ENCODE results near the gene COL1A1. TPM values are rescaled to one million over a fixed set of nuclear protein-coding genes. Genes with fewer than 3 reads are reported as not detected.
A peak's percentile ranks its signal among the peaks of the same experiment; 100 is the strongest.

Gene COL1A1
- total and polyA plus RNA-seq, 4 donors, result 586 to 2,315 (median 1,292) TPM

DNA sequence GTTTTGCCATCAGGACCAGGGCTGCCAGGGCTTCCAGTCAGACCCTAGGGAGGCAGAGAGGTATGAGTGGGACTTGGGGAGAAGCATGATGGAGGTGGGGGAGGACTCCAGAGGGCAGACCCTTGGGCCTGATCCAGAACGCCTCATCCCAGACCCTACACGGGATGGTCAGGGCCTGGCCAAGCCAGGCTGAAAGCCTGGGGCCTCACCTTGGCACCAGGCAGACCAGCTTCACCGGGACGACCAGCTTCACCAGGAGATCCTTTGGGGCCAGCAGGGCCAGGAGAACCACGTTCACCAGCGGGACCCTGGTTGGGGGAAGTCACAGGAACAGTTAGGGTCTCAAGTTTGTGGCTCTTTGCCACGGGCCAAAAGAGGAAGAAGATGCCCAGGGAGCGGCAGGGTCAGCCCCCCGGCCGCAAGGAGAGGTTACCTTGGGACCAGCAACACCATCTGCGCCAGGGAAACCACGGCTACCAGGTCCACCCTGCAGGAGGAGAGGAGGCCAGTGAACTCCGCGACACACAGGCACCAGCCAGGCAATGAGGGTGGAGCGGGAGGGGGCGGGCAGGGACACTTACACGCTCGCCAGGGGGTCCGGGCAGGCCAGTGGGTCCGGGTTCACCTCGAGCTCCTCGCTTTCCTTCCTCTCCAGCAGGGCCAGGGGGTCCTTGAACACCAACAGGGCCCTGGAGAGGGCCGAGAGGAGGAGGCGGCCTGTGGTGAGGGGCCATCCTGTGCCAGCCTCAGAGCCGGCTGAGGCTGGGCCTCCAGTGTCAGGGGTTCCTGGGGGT lies 7.1 kb downstream of the COL1A1 start:
- Histone ChIP-seq H3K27me3 (ENCODE audit: control insufficient read depth, insufficient read depth, low read length) (peaks cover 4% of the 10 kb centered on the region), H3K4me3 (ENCODE audit: low read depth, low read length) (no peak overlapping the region), H3K4me1 (ENCODE audit: control insufficient read depth, insufficient read depth, low read length) (peaks cover 7% of the 10 kb centered on the region), H3K27ac (ENCODE audit: low read depth, low read length) (peak overlapping the region; percentile 93), H3K9me3 (ENCODE audit: control insufficient read depth, insufficient read depth, low read length) (no peaks in the 10 kb centered on the region), H3K36me3 (ENCODE audit: control insufficient read depth, insufficient read depth, low read length) (no peaks in the 10 kb centered on the region)
- 84% methylated on average over 21 of the region's 25 CpGs for WGBS (ENCODE audit: insufficient coverage)
- DNase-seq (ENCODE audit: low read depth in 4 of 6, low spot score in 6 of 6), result no peak

GRCh38 chr17:50192618-50193291 lies 8.7 kb downstream of the COL1A1 start:
- WGBS (ENCODE audit: insufficient coverage), result 85% methylated on average over 16 of the region's 16 CpGs
- Histone ChIP-seq H3K36me3 (ENCODE audit: control insufficient read depth, insufficient read depth, low read length) (no peaks in the 10 kb centered on the region), H3K4me1 (ENCODE audit: control insufficient read depth, insufficient read depth, low read length) (peaks cover 7% of the 10 kb centered on the region), H3K27me3 (ENCODE audit: control insufficient read depth, insufficient read depth, low read length) (no peaks in the 10 kb centered on the region), H3K27ac (ENCODE audit: low read depth, low read length) (peak overlapping the region; percentile 52), H3K9me3 (ENCODE audit: control insufficient read depth, insufficient read depth, low read length) (no peaks in the 10 kb centered on the region), H3K4me3 (ENCODE audit: low read depth, low read length) (no peak overlapping the region)
- no peak for DNase-seq (ENCODE audit: low read depth in 4 of 6, low spot score in 6 of 6)

- Histone ChIP-seq H3K9me3 (ENCODE audit: control insufficient read depth, insufficient read depth, low read length) (no peaks in the 10 kb centered on the region), H3K27ac (ENCODE audit: low read depth, low read length) (peak overlapping the region; percentile 64), H3K4me3 (ENCODE audit: low read depth, low read length) (no peak overlapping the region), H3K4me1 (ENCODE audit: control insufficient read depth, insufficient read depth, low read length) (peaks cover 7% of the 10 kb centered on the region), H3K27me3 (ENCODE audit: control insufficient read depth, insufficient read depth, low read length) (no peaks in the 10 kb centered on the region), H3K36me3 (ENCODE audit: control insufficient read depth, insufficient read depth, low read length) (no peaks in the 10 kb centered on the region)
- DNase-seq (ENCODE audit: low read depth in 4 of 6, low spot score in 6 of 6), result no peak
- 92% methylated on average over 2 of the region's 4 CpGs for WGBS (ENCODE audit: insufficient coverage)
These were observed 9.2 kb downstream of the COL1A1 start for GRCh38 chr17:50192144-50192617.

DNA sequence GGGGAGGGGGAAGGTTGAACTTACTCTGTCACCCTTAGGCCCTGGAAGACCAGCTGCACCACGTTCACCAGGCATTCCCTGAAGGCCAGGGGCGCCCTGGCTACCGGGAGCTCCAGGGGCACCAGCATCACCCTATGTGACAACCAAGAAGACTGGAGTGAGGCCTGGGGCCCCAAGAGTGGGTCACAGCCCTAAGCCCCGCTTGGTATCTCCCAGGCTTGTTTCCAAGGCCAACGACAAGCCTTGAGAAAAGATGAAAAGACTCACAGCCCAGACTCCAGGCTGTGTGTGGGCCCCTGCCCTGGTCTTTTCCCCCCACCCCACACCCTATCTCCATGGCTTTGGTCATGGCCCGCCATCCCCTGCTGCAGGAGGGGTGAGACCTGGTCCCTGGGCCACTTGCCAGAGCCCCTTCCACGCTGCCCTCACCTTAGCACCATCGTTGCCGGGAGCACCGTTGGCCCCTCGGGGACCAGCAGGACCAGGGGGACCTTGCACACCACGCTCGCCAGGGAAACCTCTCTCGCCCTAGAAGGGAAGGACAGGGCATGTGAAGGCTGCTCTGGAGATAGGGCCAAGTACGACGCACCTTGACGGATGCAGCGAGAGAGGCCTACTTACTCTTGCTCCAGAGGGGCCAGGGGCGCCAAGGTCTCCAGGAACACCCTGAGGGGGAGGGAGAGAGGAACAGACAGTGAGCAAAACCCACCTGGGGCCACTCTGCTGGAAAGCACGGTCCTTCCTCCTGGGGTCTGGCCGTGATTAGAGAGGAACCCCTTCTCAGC lies 9.9 kb downstream of the COL1A1 start:
- WGBS (ENCODE audit: insufficient coverage), result 78% methylated on average over 15 of the region's 21 CpGs
- Histone ChIP-seq H3K4me1 (ENCODE audit: control insufficient read depth, insufficient read depth, low read length) (peaks cover 3% of the 10 kb centered on the region), H3K27ac (ENCODE audit: low read depth, low read length) (peak overlapping the region; percentile 64), H3K4me3 (ENCODE audit: low read depth, low read length) (no peak overlapping the region), H3K36me3 (ENCODE audit: control insufficient read depth, insufficient read depth, low read length) (no peaks in the 10 kb centered on the region), H3K9me3 (ENCODE audit: control insufficient read depth, insufficient read depth, low read length) (no peaks in the 10 kb centered on the region), H3K27me3 (ENCODE audit: control insufficient read depth, insufficient read depth, low read length) (no peaks in the 10 kb centered on the region)
- no peak for DNase-seq (ENCODE audit: low read depth in 4 of 6, low spot score in 6 of 6)

DNA sequence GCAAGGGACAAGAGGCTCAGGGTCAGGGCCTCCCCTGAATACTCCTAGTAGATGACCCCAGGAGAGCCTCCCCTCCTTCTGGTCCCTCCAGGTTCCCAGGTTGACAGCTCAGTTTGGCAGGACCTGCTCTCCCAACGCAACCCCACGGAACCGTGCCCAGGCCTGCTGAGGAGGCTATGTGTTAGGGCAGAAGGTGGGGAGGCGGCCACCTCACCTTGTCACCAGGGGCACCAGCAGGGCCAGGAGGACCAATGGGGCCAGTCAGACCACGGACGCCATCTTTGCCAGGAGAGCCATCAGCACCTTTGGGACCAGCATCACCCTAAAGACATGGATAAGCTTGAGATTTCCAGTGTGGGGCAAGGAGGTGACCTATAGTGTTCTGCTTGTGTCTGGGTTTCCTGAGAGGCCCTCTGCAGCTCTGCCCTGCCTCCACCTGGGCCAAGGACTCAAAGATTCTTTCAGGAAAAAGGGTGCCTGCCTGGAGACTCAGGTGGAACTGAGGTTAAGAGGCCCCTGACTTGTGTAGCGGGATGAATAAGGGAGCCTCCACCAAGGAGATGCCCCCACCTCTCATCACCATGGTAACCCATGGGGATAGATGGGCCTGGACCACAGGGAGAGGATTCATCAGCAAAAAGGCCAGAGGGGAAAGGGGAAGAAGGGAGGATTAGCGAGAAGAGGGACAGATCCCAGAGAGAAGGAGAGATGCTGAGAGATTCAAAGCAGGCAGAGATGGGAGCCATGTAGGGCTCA lies 10.7 kb downstream of the COL1A1 start:
- no peaks in the 10 kb centered on the region for H3K9me3 ChIP-seq (ENCODE audit: control insufficient read depth, insufficient read depth, low read length)
- H3K27me3 ChIP-seq (ENCODE audit: control insufficient read depth, insufficient read depth, low read length), result no peaks in the 10 kb centered on the region
- peaks cover under 1% of the 10 kb centered on the region for H3K36me3 ChIP-seq (ENCODE audit: control insufficient read depth, insufficient read depth, low read length)
- H3K4me3 ChIP-seq (ENCODE audit: low read depth, low read length), result no peak overlapping the region
- WGBS (ENCODE audit: insufficient coverage), result 85% methylated on average over 7 of the region's 8 CpGs
- peak overlapping the region; percentile 64 for H3K27ac ChIP-seq (ENCODE audit: low read depth, low read length)
- no peak for DNase-seq (ENCODE audit: low read depth in 4 of 6, low spot score in 6 of 6)
- peaks cover 6% of the 10 kb centered on the region for H3K4me1 ChIP-seq (ENCODE audit: control insufficient read depth, insufficient read depth, low read length)

GRCh38 chr17:50190293-50190602 lies 11.2 kb downstream of the COL1A1 start:
- Histone ChIP-seq H3K27me3 (ENCODE audit: control insufficient read depth, insufficient read depth, low read length) (no peaks in the 10 kb centered on the region), H3K27ac (ENCODE audit: low read depth, low read length) (peak overlapping the region; percentile 64), H3K4me3 (ENCODE audit: low read depth, low read length) (no peak overlapping the region), H3K4me1 (ENCODE audit: control insufficient read depth, insufficient read depth, low read length) (peaks cover 7% of the 10 kb centered on the region), H3K36me3 (ENCODE audit: control insufficient read depth, insufficient read depth, low read length) (peaks cover 3% of the 10 kb centered on the region), H3K9me3 (ENCODE audit: control insufficient read depth, insufficient read depth, low read length) (no peaks in the 10 kb centered on the region)
- 84% methylated on average over 8 of the region's 8 CpGs for WGBS (ENCODE audit: insufficient coverage)
- no peak for DNase-seq (ENCODE audit: low read depth in 4 of 6, low spot score in 6 of 6)

GRCh38 chr17:50189550-50190292 lies 11.7 kb downstream of the COL1A1 start:
- Histone ChIP-seq H3K4me1 (ENCODE audit: control insufficient read depth, insufficient read depth, low read length) (peaks cover 9% of the 10 kb centered on the region), H3K4me3 (ENCODE audit: low read depth, low read length) (no peak overlapping the region), H3K9me3 (ENCODE audit: control insufficient read depth, insufficient read depth, low read length) (no peaks in the 10 kb centered on the region), H3K27ac (ENCODE audit: low read depth, low read length) (peak overlapping the region; percentile 64), H3K36me3 (ENCODE audit: control insufficient read depth, insufficient read depth, low read length) (peaks cover 3% of the 10 kb centered on the region), H3K27me3 (ENCODE audit: control insufficient read depth, insufficient read depth, low read length) (no peaks in the 10 kb centered on the region)
- DNase-seq (ENCODE audit: low read depth in 4 of 6, low spot score in 6 of 6), result no peak
- 80% methylated on average over 16 of the region's 20 CpGs for WGBS (ENCODE audit: insufficient coverage)

- H3K9me3 ChIP-seq (ENCODE audit: control insufficient read depth, insufficient read depth, low read length), result no peaks in the 10 kb centered on the region
These were observed 12.4 kb downstream of the COL1A1 start for GRCh38 chr17:50188921-50189549.

More at GRCh38 chr17:50188921-50189549, 12.4 kb downstream of the COL1A1 start:
- DNase-seq (ENCODE audit: low read depth in 4 of 6, low spot score in 6 of 6), result no peak
- Histone ChIP-seq H3K4me3 (ENCODE audit: low read depth, low read length) (no peak overlapping the region), H3K4me1 (ENCODE audit: control insufficient read depth, insufficient read depth, low read length) (peaks cover 11% of the 10 kb centered on the region), H3K36me3 (ENCODE audit: control insufficient read depth, insufficient read depth, low read length) (peaks cover 3% of the 10 kb centered on the region), H3K27me3 (ENCODE audit: control insufficient read depth, insufficient read depth, low read length) (no peaks in the 10 kb centered on the region), H3K27ac (ENCODE audit: low read depth, low read length) (peak overlapping the region; percentile 64)
- 86% methylated on average over 10 of the region's 11 CpGs for WGBS (ENCODE audit: insufficient coverage)
